Small intestine (tissue), 7 donors: ENCODE results near the gene CHMP4A. TPM values are rescaled to one million over a fixed set of nuclear protein-coding genes. Genes with fewer than 3 reads are reported as not detected.

ENCODE experiments used
- DNase-seq, 2 donors: peaks; one replicate each; pipeline versions ENCODE4 v3.0.0 to v3.0.0-alpha.2; 2013
- FAIRE-seq: peaks from 2 replicates; lab custom pipeline; 2012; peaks lifted over from hg19 to GRCh38; lab: Jason Lieb, UNC
- H3K27ac ChIP-seq, 3 donors: one replicate each; pipeline ENCODE4 v1.5.1; 2013; ENCODE audit warnings: low read length in 2 of 3, mild to moderate bottlenecking in 2 of 3, control low read depth in 1 of 3, inconsistent platforms in 1 of 3, low read depth in 1 of 3, moderate library complexity in 1 of 3
- H3K27me3 ChIP-seq, 3 donors: one replicate each; pipeline ENCODE4 v1.6.1; 2013; ENCODE audit warnings: low read length in 3 of 3, inconsistent platforms in 1 of 3; ENCODE audit not compliant: control insufficient read depth in 3 of 3, insufficient read depth in 3 of 3
- H3K36me3 ChIP-seq, 3 donors: one replicate each; pipeline ENCODE4 v1.6.1; 2013; ENCODE audit warnings: low read length in 3 of 3, inconsistent platforms in 1 of 3, low read depth in 1 of 3, mild to moderate bottlenecking in 1 of 3, moderate library complexity in 1 of 3; ENCODE audit not compliant: control insufficient read depth in 3 of 3, insufficient read depth in 2 of 3
- H3K4me1 ChIP-seq, 3 donors: one replicate each; pipeline ENCODE4 v1.6.1; 2013; ENCODE audit warnings: low read length in 2 of 3, inconsistent platforms in 1 of 3, low read depth in 1 of 3, mild to moderate bottlenecking in 1 of 3, moderate library complexity in 1 of 3; ENCODE audit not compliant: control insufficient read depth in 3 of 3, insufficient read depth in 2 of 3
- H3K4me3 ChIP-seq, 3 donors: one replicate each; pipeline ENCODE4 v1.5.1; 2013; ENCODE audit warnings: low read length in 3 of 3, control low read depth in 1 of 3, inconsistent platforms in 1 of 3, low read depth in 1 of 3, mild to moderate bottlenecking in 1 of 3, moderate library complexity in 1 of 3
- H3K9me3 ChIP-seq, 2 donors: one replicate each; pipeline ENCODE4 v1.6.1; 2013; ENCODE audit warnings: low read depth in 1 of 2, low read length in 1 of 2; ENCODE audit not compliant: control insufficient read depth in 2 of 2, insufficient read depth in 1 of 2
- WGBS, 3 donors: extraction: QIAGEN DNeasy Blood & Tissue Kit; methylation state at CpG; one replicate each; pipeline ENCODE4 v1.1.7; 2013; 5-methylcytosine and 5-hydroxymethylcytosine counted together
- polyA plus RNA-seq, 4 donors: library from polyadenylated mRNA; stranded (reverse) in 3 of 4; unstranded in 1 of 4; fragments of 200-250 nt in 3 of 4; fragments of 120-200 nt in 1 of 4; gene quantifications; one replicate each; pipeline versions ENCODE4 v1.2.1 to v1.2.3, GENCODE V29; 2013
- donor health status: healthy with polysubstance abuse.
- donor health status: control.
- donor health status: control.
- donor health status: Bipolar disorder and iron deficiency.
- donor health status: healthy.

CHMP4A gene
- polyA plus RNA-seq, 4 donors, result 70.0 to 121 (median 94.9) TPM

GRCh38 chr14:24198814-24199524 lies 14.3 kb downstream of the CHMP4A start:
- Histone ChIP-seq H3K9me3 (peaks cover 0 to 15% of the 10 kb centered on the region in 2 donors), H3K4me3 (no peak overlapping the region), H3K27me3 (no peaks in the 10 kb centered on the region), H3K27ac (peak overlapping the region in 2 of 3 donors; percentile 41 to 81), H3K36me3 (peaks cover 0 to 24% (median 3%) of the 10 kb centered on the region in 3 donors), H3K4me1 (peaks cover 0 to 25% (median 5%) of the 10 kb centered on the region in 3 donors)
- WGBS, 3 donors, result 66 to 78% (median 77%) methylated on average over 7 of the region's 7 CpGs
- FAIRE-seq (no peak), DNase-seq (peak; percentile 44 to 68)

- H3K36me3 ChIP-seq, result peaks cover 0 to 34% (median 3%) of the 10 kb centered on the region in 3 donors
- FAIRE-seq (no peak), DNase-seq (no peak)
- H3K9me3 ChIP-seq, result peaks cover 0 to 8% of the 10 kb centered on the region in 2 donors
- H3K27ac ChIP-seq, result peak overlapping the region in 2 of 3 donors; percentile 65 to 94
- no peaks in the 10 kb centered on the region for H3K27me3 ChIP-seq
- H3K4me1 ChIP-seq, result peaks cover 0 to 26% (median 5%) of the 10 kb centered on the region in 3 donors
- 77 to 97% (median 82%) methylated on average over 2 of the region's 2 CpGs for WGBS, 3 donors
- peak overlapping the region in 1 of 3 donors; percentile 86 for H3K4me3 ChIP-seq
These were observed 16.2 kb downstream of the CHMP4A start for GRCh38 chr14:24197056-24197450.

GRCh38 chr14:24196071-24197055 lies 16.9 kb downstream of the CHMP4A start:
- DNase-seq (peak; percentile 71 to 72), FAIRE-seq (no peak)
- 31 to 33% (median 32%) methylated on average over 33 of the region's 33 CpGs for WGBS, 3 donors
- peak overlapping the region; percentile 93 to 99 (median 94) for H3K27ac ChIP-seq
- H3K27me3 ChIP-seq, result no peaks in the 10 kb centered on the region
- peaks cover 2 to 34% (median 2%) of the 10 kb centered on the region in 3 donors for H3K36me3 ChIP-seq
- peaks cover 0 to 3% of the 10 kb centered on the region in 2 donors for H3K9me3 ChIP-seq
- peaks cover 0 to 26% (median 5%) of the 10 kb centered on the region in 3 donors for H3K4me1 ChIP-seq
- H3K4me3 ChIP-seq, result peak overlapping the region; percentile 65 to 96 (median 86)

- Histone ChIP-seq H3K27ac (peak within 1 kb of the TSS; percentile 93 to 99 (median 94)), H3K27me3 (no peaks in the 10 kb centered on the region), H3K4me3 (peak within 1 kb of the TSS; percentile 65 to 96 (median 86)), H3K36me3 (peaks cover 2 to 32% (median 2%) of the 10 kb centered on the region in 3 donors), H3K9me3 (no peaks in the 10 kb centered on the region), H3K4me1 (peaks cover 0 to 26% (median 5%) of the 10 kb centered on the region in 3 donors)
- 0% methylated on average over 81 to 89 of the region's 89 CpGs for WGBS, 3 donors
- DNase-seq (peak; percentile 85 to 97), FAIRE-seq (no peak)
These were observed 17.9 kb downstream of the CHMP4A start, which contains the start of gene TM9SF1 for GRCh38 chr14:24195186-24196070. Gene TM9SF1, minus strand, starts transcription at chr14:24195441. Its CDS starts 422 bp downstream, at chr14:24195019.

GRCh38 chr14:24194873-24195185 lies 18.5 kb downstream of the CHMP4A start:
- H3K4me3 ChIP-seq, result peak overlapping the region; percentile 65 to 96 (median 86)
- FAIRE-seq, result no peak
- H3K36me3 ChIP-seq, result peaks cover 2 to 32% (median 2%) of the 10 kb centered on the region in 3 donors
- peaks cover 0 to 26% (median 5%) of the 10 kb centered on the region in 3 donors for H3K4me1 ChIP-seq
- H3K27ac ChIP-seq, result peak overlapping the region; percentile 93 to 99 (median 94)
- DNase-seq, result no peak
- WGBS, 3 donors, result 29 to 58% (median 38%) methylated on average over 8 of the region's 8 CpGs
- H3K9me3 ChIP-seq, result no peaks in the 10 kb centered on the region
- H3K27me3 ChIP-seq, result no peaks in the 10 kb centered on the region

GRCh38 chr14:24194186-24194872 lies 19.0 kb downstream of the CHMP4A start:
- WGBS, 3 donors, result 83 to 87% (median 84%) methylated on average over 7 of the region's 7 CpGs
- FAIRE-seq, result no peak
- no peak for DNase-seq
- peak overlapping the region; percentile 65 to 96 (median 86) for H3K4me3 ChIP-seq
- no peaks in the 10 kb centered on the region for H3K9me3 ChIP-seq
- H3K27me3 ChIP-seq, result no peaks in the 10 kb centered on the region
- peak overlapping the region in 1 of 3 donors; percentile 99 for H3K27ac ChIP-seq
- peaks cover 2 to 33% (median 2%) of the 10 kb centered on the region in 3 donors for H3K36me3 ChIP-seq
- peaks cover 0 to 26% (median 5%) of the 10 kb centered on the region in 3 donors for H3K4me1 ChIP-seq

- no peak overlapping the region for H3K4me3 ChIP-seq
- 93 to 95% (median 94%) methylated on average over 15 of the region's 15 CpGs for WGBS, 3 donors
- no peaks in the 10 kb centered on the region for H3K27me3 ChIP-seq
- no peak for DNase-seq
- no peak overlapping the region for H3K27ac ChIP-seq
- H3K4me1 ChIP-seq, result peaks cover 0 to 23% (median 5%) of the 10 kb centered on the region in 3 donors
- H3K36me3 ChIP-seq, result peaks cover 0 to 27% (median 2%) of the 10 kb centered on the region in 3 donors
- no peak for FAIRE-seq
- H3K9me3 ChIP-seq, result no peaks in the 10 kb centered on the region
These were observed 20.4 kb downstream of the CHMP4A start for GRCh38 chr14:24192933-24193332.
